HepG2 (cell line): Measurements from ENCODE around the gene ERICH6. TPM values are rescaled to one million over a fixed set of nuclear protein-coding genes. Genes with fewer than 3 reads are reported as not detected.

Experiments
- ARID3A ChIP-seq: IDR thresholded peaks from 2 replicates; pipeline ENCODE4 v1.6.1; 2012; ENCODE audit warnings: low read depth, low read length, improper control_type of control experiment
- CBFB ChIP-seq: sonication (generic); formaldehyde crosslinking; IDR thresholded peaks from 2 replicates; pipeline ENCODE4 v1.4.0; 2020; ENCODE audit warnings: missing genetic modification reagents
- CTCF ChIP-seq: sonication (generic); formaldehyde crosslinking; IDR thresholded peaks from 2 replicates; pipeline ENCODE4 v1.5.0; 2020; ENCODE audit warnings: mild to moderate bottlenecking, missing genetic modification reagents, moderate library complexity
- DDIT3 ChIP-seq: sonication (generic); formaldehyde crosslinking; IDR thresholded peaks from 2 replicates; pipeline ENCODE4 v1.4.0; 2020; ENCODE audit warnings: mild to moderate bottlenecking, missing genetic modification reagents
- DRAP1 ChIP-seq: IDR thresholded peaks from 2 replicates; pipeline ENCODE4 v1.6.1; 2016; ENCODE audit warnings: missing genetic modification reagents, missing compliant biosample characterization
- FOSL1 ChIP-seq: sonication (generic); formaldehyde crosslinking; IDR thresholded peaks from 2 replicates; pipeline ENCODE4 v1.9.0; 2021; ENCODE audit warnings: missing genetic modification reagents, borderline replicate concordance
- FOXO1 ChIP-seq: sonication (generic); formaldehyde crosslinking; IDR thresholded peaks from 2 replicates; pipeline ENCODE4 v1.4.0; 2020; ENCODE audit warnings: missing genetic modification reagents
- GTF2F1 ChIP-seq: fragments of 150-350 bp; IDR thresholded peaks from 2 replicates; pipeline ENCODE4 v1.6.1; 2014; ENCODE audit warnings: low read length
- HNF4A ChIP-seq: sonication (generic); formaldehyde crosslinking; IDR thresholded peaks from 2 replicates; pipeline ENCODE4 v1.4.0; 2020; ENCODE audit warnings: missing genetic modification reagents
- KLF6 ChIP-seq: IDR thresholded peaks from 2 replicates; pipeline ENCODE4 v1.8.0; 2016; ENCODE audit warnings: missing biosample characterization, missing genetic modification reagents
- MED8 ChIP-seq: sonication (generic); formaldehyde crosslinking; IDR thresholded peaks from 2 replicates; pipeline ENCODE4 v1.8.1; 2023; ENCODE audit warnings: mild to moderate bottlenecking, missing genetic modification reagents; ENCODE audit not compliant: insufficient replicate concordance
- MXD3 ChIP-seq: IDR thresholded peaks from 2 replicates; pipeline ENCODE4 v1.6.1; 2016; ENCODE audit warnings: mild to moderate bottlenecking, missing biosample characterization, missing genetic modification reagents
- PLRG1 ChIP-seq: fragments of 450-650 bp; conservative IDR thresholded peaks from 2 replicates; pipeline ENCODE4 v1.6.1; 2016
- PRDM10 ChIP-seq: sonication (generic); formaldehyde crosslinking; IDR thresholded peaks from 2 replicates; pipeline ENCODE4 v1.4.0; 2020; ENCODE audit warnings: low read depth, missing genetic modification reagents
- RXRB ChIP-seq: IDR thresholded peaks from 2 replicates; pipeline ENCODE4 v1.6.1; 2016; ENCODE audit warnings: borderline replicate concordance, missing genetic modification reagents, missing compliant biosample characterization
- SRSF9 ChIP-seq: fragments of 200-400 bp; formaldehyde crosslinking; IDR thresholded peaks from 2 replicates; pipeline ENCODE4 v1.6.1; 2018; ENCODE audit warnings: borderline replicate concordance, mild to moderate bottlenecking, low read depth, low read length; ENCODE audit not compliant: insufficient read depth, poor library complexity, severe bottlenecking
- TRIM24 ChIP-seq: sonication (generic); formaldehyde crosslinking; IDR thresholded peaks from 2 replicates; pipeline ENCODE4 v1.8.0; 2022; ENCODE audit warnings: mild to moderate bottlenecking, missing genetic modification reagents
- ZNF282 ChIP-seq: fragments of 450-650 bp; IDR thresholded peaks from 2 replicates; pipeline ENCODE4 v1.6.1; 2018; ENCODE audit not compliant: partially characterized antibody
- ZNF530 ChIP-seq: sonication (generic); formaldehyde crosslinking; IDR thresholded peaks from 2 replicates; pipeline ENCODE4 v1.5.0; 2020; ENCODE audit warnings: low read depth, mild to moderate bottlenecking, missing genetic modification reagents
- polyA plus RNA-seq, 8 experiments: library from polyadenylated mRNA; depleted of rRNA in 3 of 8; stranded (reverse) in 7 of 8; unstranded in 1 of 8; fragments of >200 nt; fragmentation: Illumina TruSeq in 4 of 8; extraction: Trizol in 4 of 8; gene quantifications; 2 replicates each; pipeline versions ENCODE4 v1.2.1 to v1.2.3, GENCODE V29; 2011 to 2016; ENCODE audit warnings: low read depth in 4 of 8, missing spikeins in 1 of 8, mixed read lengths in 1 of 8; ENCODE audit not compliant: insufficient read depth in 1 of 8
- total RNA-seq, 5 experiments: library from RNA; depleted of rRNA; stranded (reverse); fragments of >200 nt; fragmentation: Illumina TruSeq; extraction: Trizol; gene quantifications; 2 replicates each; pipeline ENCODE4 v1.2.3, GENCODE V29; 2016; ENCODE audit warnings: low read depth in 1 of 5

ERICH6 gene
- total and polyA plus RNA-seq, 2 of the 13 experiments (the other 11 are each of a cell fraction or from before 2014, with no cell fraction given): 0.03 TPM; not detected in 1

GRCh38 chr3:150737874-150738679 lies 34.4 kb upstream of the ERICH6 start (continued):
- no peak for TF ChIP-seq CTCF
- TF ChIP-seq GTF2F1: no peak
- no peak for TF ChIP-seq SRSF9
- TF ChIP-seq DRAP1 (CRISPR knock-in tag): no peak
- no peak for TF ChIP-seq MXD3 (CRISPR knock-in tag)
- TF ChIP-seq MED8 (CRISPR knock-in tag): no peak
- TF ChIP-seq HNF4A (CRISPR knock-in tag): peak; percentile 49
- TF ChIP-seq PRDM10: no peak
- no peak for TF ChIP-seq KLF6
- no peak for TF ChIP-seq ZNF282
- TF ChIP-seq TRIM24 (CRISPR knock-in tag): no peak
- no peak for TF ChIP-seq PLRG1
- TF ChIP-seq ARID3A: no peak
- no peak; the same call in 1 of the 2 replicates for TF ChIP-seq FOXO1
- TF ChIP-seq DDIT3 (CRISPR knock-in tag): no peak
- no peak for TF ChIP-seq ZNF530 (CRISPR knock-in tag)
- peak; percentile 88; the same call in 1 of the 2 replicates for TF ChIP-seq FOSL1 (CRISPR knock-in tag)
- TF ChIP-seq CBFB (CRISPR knock-in tag): peak; percentile 30; the same call in 1 of the 2 replicates
- peak; percentile 68; the same call in 1 of the 2 replicates for TF ChIP-seq RXRB (CRISPR knock-in tag)
